Adrenal gland (tissue), 12 donors: Measurements from ENCODE around the gene NXPH2. TPM values are rescaled to one million over a fixed set of nuclear protein-coding genes. Genes with fewer than 3 reads are reported as not detected.

ENCODE experiments used
- DNase-seq, 7 donors: peaks; one replicate each; pipeline ENCODE4 v3.0.0-alpha.2; 2019 to 2020
- H3K27ac ChIP-seq, 5 donors: fragments of 200-600 bp; sonication (generic) in 4 of 5; 1 replicate in 3 of 5; 2 replicates in 2 of 5; pipeline versions ENCODE4 v1.5.1 to v1.8.0; 2016 to 2020; ENCODE audit warnings: mild to moderate bottlenecking in 1 of 5
- H3K27me3 ChIP-seq: fragments of 200-600 bp; 2 replicates; pipeline ENCODE4 v1.8.0; 2021
- H3K36me3 ChIP-seq, 2 donors: fragments of 200-600 bp; replicated peaks in 1 of 2; 1 replicate in 1 of 2; 2 replicates in 1 of 2; pipeline versions ENCODE4 v1.5.1 to v1.8.0; 2018 to 2022
- H3K4me1 ChIP-seq, 2 donors: fragments of 200-600 bp; replicated peaks in 1 of 2; 1 replicate in 1 of 2; 2 replicates in 1 of 2; pipeline versions ENCODE4 v1.5.1 to v1.8.0; 2018 to 2021
- H3K4me3 ChIP-seq, 4 donors: fragments of 200-600 bp; sonication (generic) in 3 of 4; one replicate each; pipeline ENCODE4 v1.5.1; 2016 to 2018
- H3K9me3 ChIP-seq, 3 donors: fragments of 200-600 bp; sonication (generic) in 1 of 3; replicated peaks in 1 of 3; 1 replicate in 2 of 3; 2 replicates in 1 of 3; pipeline versions ENCODE4 v1.5.1 to v1.8.0; 2016 to 2021
- POLR2A ChIP-seq, 2 donors: fragments of 450-650 bp; IDR thresholded peaks; one replicate each; pipeline ENCODE4 v1.6.1; 2017; ENCODE audit warnings: antibody characterized with exemption in 2 of 2, mild to moderate bottlenecking in 2 of 2, moderate library complexity in 1 of 2
- WGBS, 4 donors: extraction: QIAGEN DNeasy Blood & Tissue Kit in 2 of 4; methylation state at CpG; one replicate each; pipeline versions ENCODE4 v1.1.5 to v1.1.7; 2013 to 2017; 5-methylcytosine and 5-hydroxymethylcytosine counted together
- intact Hi-C, 2 donors: fragments of 100-400 bp; cut with DNase I; formaldehyde crosslinking; loops; one replicate each; pipeline versions ENCODE4 v1.14.1 to v1.15.0; 2022 to 2023
- polyA plus RNA-seq, 3 donors: library from polyadenylated mRNA; stranded (reverse); fragments of 200-250 nt in 2 of 3; fragments of 350-450 nt in 1 of 3; fragmentation: Illumina TruSeq in 1 of 3; extraction: RNeasy Lipid Tissue Mini Kit (QIAGEN cat#74804) in 1 of 3; gene quantifications; one replicate each; pipeline ENCODE4 v1.2.3, GENCODE V29; 2013 to 2014
- total RNA-seq, 9 donors: library from RNA; depleted of rRNA in 4 of 9; stranded (reverse); fragments of >200 nt in 4 of 9; fragments of 120-200 nt in 1 of 9; fragmentation: NEBNext Ultra II Directional in 1 of 9; extraction: Animal tissue kit (Norgen Biotek cat#: 25700) in 1 of 9; gene quantifications; one replicate each; pipeline versions ENCODE4 v1.1.0 to v1.2.4, GENCODE V29; 2013 to 2023
- TF ChIP-seq, protein P1 (sequence below), 6 experiments: fragments of 450-650 bp in 4 of 6; fragments of 200-600 bp in 2 of 6; sonication (generic) in 1 of 6; IDR thresholded peaks; 1 replicate in 5 of 6; 2 replicates in 1 of 6; pipeline versions ENCODE4 v1.5.1 to v1.8.0; 2016 to 2021; ENCODE audit warnings: antibody characterized with exemption in 6 of 6, mild to moderate bottlenecking in 2 of 6, moderate library complexity in 1 of 6
- donor health status: healthy with polysubstance abuse.
- donor health status: Bipolar disorder and iron deficiency.
- donor health status: DM: yes; HTN: yes; CAD: no.
- donor health status: DM: no; HTN: no; CAD: no.
- donor health status: DM: no; HTN: no; CAD: no.
- donor health status: DM: yes; HTN: yes; CAD: no.

NXPH2 gene
- total and polyA plus RNA-seq, 12 donors, result 0.11 TPM; not detected in 11

DNA sequence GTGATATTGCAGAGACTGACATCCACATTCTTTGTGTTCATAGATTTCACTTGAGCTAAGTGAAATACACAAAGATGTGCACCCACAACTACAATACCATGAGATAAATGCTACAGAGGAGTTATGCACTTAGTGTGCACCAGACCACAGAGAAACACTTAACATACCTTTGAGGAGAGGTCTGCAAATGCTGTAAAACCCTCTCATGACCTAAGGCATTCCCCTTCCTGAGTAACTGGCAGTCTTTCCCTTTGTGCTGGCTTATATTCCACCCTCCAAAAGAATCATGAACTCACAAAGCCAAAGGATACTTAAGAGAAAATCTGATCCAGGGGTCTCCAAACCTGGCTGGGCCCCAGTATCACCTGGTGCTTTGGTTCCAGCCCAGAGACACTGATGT, 16.2 kb downstream of the NXPH2 start:
- no peak for DNase-seq
- no peak overlapping the region for H3K4me3 ChIP-seq
- H3K27me3 ChIP-seq, result no peaks in the 10 kb centered on the region
- H3K4me1 ChIP-seq, result no peaks in the 10 kb centered on the region
- no peaks in the 10 kb centered on the region for H3K36me3 ChIP-seq
- no peak for TF ChIP-seq POLR2A (IDR thresholded peaks at IDR 0.05)
- TF ChIP-seq, protein P1, sequence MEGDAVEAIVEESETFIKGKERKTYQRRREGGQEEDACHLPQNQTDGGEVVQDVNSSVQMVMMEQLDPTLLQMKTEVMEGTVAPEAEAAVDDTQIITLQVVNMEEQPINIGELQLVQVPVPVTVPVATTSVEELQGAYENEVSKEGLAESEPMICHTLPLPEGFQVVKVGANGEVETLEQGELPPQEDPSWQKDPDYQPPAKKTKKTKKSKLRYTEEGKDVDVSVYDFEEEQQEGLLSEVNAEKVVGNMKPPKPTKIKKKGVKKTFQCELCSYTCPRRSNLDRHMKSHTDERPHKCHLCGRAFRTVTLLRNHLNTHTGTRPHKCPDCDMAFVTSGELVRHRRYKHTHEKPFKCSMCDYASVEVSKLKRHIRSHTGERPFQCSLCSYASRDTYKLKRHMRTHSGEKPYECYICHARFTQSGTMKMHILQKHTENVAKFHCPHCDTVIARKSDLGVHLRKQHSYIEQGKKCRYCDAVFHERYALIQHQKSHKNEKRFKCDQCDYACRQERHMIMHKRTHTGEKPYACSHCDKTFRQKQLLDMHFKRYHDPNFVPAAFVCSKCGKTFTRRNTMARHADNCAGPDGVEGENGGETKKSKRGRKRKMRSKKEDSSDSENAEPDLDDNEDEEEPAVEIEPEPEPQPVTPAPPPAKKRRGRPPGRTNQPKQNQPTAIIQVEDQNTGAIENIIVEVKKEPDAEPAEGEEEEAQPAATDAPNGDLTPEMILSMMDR (IDR thresholded peaks at IDR 0.05), result no peak
- intact Hi-C loops, result no loop called here
- no peaks in the 10 kb centered on the region for H3K9me3 ChIP-seq
- H3K27ac ChIP-seq, result no peak overlapping the region

DNA sequence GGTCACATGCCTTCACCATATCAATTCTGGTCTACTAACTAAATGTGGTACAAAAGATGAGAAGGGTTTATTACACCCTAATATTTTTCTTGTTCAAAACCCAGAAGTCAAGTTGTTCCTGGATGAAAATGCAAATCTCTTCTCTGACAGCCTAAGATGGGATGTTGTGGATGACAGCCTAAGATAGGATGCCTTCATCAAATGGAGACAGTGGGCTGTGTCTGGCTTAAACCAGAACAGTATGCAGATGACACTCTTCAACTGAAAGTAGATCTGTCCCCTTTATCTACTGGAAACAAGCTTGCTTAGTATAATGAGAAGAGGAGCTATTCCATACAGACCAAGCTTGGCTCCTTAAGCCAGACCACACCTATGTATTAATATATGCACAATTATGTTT, 17.7 kb downstream of the NXPH2 start:
- Histone ChIP-seq H3K27me3 (no peaks in the 10 kb centered on the region), H3K4me3 (no peak overlapping the region), H3K4me1 (no peaks in the 10 kb centered on the region), H3K36me3 (no peaks in the 10 kb centered on the region), H3K9me3 (no peaks in the 10 kb centered on the region), H3K27ac (no peak overlapping the region)
- no peak for DNase-seq
- no peak for TF ChIP-seq POLR2A (IDR thresholded peaks at IDR 0.05)
- TF ChIP-seq, protein P1 (IDR thresholded peaks at IDR 0.05), result no peak
- intact Hi-C loops, result no loop called here

DNA sequence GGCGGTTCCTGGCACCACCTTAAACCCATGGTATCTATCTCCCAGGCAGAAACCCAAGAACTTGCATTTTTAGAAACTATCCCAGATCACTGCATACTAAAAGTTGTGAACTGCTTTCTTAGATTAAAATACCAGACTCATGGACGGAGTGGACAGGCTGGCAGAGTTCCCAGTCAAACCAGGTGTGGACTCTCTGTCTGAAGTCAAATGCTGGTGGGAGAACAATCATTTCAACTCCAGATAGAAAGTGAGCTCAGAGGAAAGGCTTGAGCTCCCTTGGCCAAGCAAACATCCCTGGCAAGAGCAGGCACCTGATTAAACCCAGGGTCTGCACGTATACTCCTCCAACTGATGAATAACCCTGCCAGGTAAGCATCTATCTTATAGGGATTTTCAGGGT, 19.5 kb downstream of the NXPH2 start:
- H3K36me3 ChIP-seq, result no peaks in the 10 kb centered on the region
- TF ChIP-seq, protein P1 (IDR thresholded peaks at IDR 0.05), result no peak
- no peak for TF ChIP-seq POLR2A (IDR thresholded peaks at IDR 0.05)
- 47 to 74% (median 66%) methylated on average over 3 of the region's 3 CpGs for WGBS, 4 donors
- H3K27ac ChIP-seq, result no peak overlapping the region
- no peaks in the 10 kb centered on the region for H3K4me1 ChIP-seq
- intact Hi-C loops, result no loop called here
- no peaks in the 10 kb centered on the region for H3K9me3 ChIP-seq
- no peaks in the 10 kb centered on the region for H3K27me3 ChIP-seq
- no peak overlapping the region for H3K4me3 ChIP-seq
- DNase-seq, result no peak

DNA sequence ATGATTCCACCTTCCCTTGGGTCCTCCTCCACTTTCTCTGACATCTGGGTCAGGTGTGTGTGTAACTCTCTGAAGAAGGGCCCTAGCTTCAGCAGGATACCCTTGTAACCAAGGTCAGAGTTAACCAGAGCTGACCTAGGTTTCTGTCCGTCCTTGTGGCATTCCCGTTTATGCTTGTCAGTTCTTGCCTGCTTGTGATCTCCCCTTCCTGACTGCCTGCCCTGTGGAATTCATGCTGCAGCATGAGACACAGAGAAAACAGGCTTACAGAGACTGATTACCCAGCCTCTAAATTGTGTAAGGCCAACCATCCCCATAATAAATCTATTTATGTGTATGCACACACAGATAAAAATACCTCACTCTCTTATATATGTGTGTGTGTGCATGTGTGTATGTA, 22.8 kb downstream of the NXPH2 start:
- no peaks in the 10 kb centered on the region for H3K9me3 ChIP-seq
- intact Hi-C loops, result no loop called here
- no peaks in the 10 kb centered on the region for H3K4me1 ChIP-seq
- TF ChIP-seq POLR2A (IDR thresholded peaks at IDR 0.05), result no peak
- TF ChIP-seq, protein P1 (IDR thresholded peaks at IDR 0.05), result no peak
- 48 to 66% (median 63%) methylated on average over 2 of the region's 2 CpGs for WGBS, 4 donors
- no peaks in the 10 kb centered on the region for H3K36me3 ChIP-seq
- H3K4me3 ChIP-seq, result no peak overlapping the region
- no peak overlapping the region for H3K27ac ChIP-seq
- no peak for DNase-seq
- H3K27me3 ChIP-seq, result no peaks in the 10 kb centered on the region
